SK-N-DZ (cell line): Measurements from ENCODE around the gene SSBP3.

Experiments
- DNase-seq: peaks from one replicate; pipeline ENCODE4 v3.0.0-alpha.2; 2015; ENCODE audit warnings: low spot score

SSBP3 gene

GRCh38 chr1:54372978-54373377, 33.2 kb downstream of the SSBP3 start:
- no peak for DNase-seq

- DNase-seq = no peak
Measured at GRCh38 chr1:54371942-54372275, 34.3 kb downstream of the SSBP3 start.

- no peak for DNase-seq
Measured at GRCh38 chr1:54371038-54371941, 34.9 kb downstream of the SSBP3 start.

- DNase-seq = no peak
Measured at GRCh38 chr1:54370287-54370989, 35.8 kb downstream of the SSBP3 start.

DNA sequence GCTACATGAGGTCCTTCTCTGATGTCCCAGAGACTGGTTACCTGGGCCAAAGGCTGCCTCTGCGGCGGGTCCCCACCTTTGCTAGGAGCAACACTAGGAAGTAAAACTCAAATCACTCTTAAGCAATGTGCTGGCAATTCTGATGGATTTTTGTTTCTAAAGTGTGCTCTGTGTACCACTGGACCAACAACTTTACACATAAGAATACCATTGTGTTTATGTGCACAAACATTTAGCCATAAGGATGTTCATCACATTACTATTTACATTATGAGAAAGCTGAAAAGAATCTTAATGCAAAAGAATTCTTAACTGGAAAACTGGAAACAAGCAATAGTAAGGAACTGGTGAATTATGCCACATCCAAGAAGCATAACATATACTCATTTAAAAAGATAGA, 38.6 kb downstream of the SSBP3 start:
- no peak for DNase-seq

DNA sequence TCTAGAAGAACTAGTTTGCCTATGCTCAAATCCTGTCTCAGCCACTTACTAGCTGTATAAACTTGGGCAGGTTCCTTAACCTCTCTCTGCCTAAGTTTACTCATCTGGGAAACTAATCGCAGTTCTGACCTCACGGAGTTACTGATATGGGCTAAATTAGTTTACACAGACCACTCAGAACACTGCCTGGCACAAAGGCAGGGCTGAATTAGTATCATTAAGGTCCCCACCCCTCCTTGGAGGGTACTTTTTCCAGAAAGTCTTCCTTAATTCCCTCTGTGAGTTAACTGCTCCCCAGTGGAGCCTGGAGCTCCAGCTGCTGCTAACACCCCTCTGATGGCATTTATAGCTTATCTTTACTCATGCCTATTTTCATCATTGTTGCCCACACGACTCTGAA, 40.3 kb downstream of the SSBP3 start:
- no peak for DNase-seq

- DNase-seq = no peak
Measured at GRCh38 chr1:54365398-54365797, 40.8 kb downstream of the SSBP3 start.

DNA sequence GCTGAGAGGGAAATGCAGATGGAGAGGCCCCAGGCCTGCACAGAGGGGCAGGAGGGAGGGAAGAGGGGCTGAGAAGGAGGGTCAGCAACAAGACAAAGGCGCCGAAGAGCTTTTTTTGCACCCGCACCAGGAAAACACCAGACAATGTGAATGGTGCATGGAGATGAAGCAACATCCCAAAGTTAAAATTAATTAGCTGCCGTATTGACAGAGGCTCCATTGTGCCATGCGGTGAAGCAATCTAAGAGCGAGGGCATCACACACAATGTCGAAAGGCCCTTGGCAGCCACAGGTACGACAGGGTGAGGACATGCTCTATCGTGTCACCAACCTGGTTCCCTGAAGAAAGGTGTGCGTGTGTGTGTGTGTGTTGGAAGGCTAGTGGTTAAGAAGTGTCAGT, 41.2 kb downstream of the SSBP3 start:
- no peak for DNase-seq

DNA sequence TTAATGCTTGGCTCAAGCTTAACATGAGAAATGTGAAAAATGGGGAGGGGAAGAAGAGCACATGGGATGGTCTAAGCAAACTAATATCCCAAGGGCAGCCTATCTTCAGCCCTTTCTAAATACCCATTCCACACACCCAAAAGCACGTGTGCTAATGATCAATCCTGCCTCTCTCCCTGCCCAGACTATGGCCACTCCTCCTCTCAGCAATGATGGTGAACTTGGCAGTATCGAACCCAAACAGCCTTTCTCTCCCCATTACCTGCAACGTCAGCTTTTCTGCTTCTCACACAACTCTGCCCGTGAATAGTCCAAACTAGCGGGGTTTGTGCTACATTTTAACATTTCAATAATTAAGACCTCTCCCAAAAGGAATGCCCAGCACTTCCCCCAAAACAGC, 41.6 kb downstream of the SSBP3 start:
- DNase-seq = no peak

DNA sequence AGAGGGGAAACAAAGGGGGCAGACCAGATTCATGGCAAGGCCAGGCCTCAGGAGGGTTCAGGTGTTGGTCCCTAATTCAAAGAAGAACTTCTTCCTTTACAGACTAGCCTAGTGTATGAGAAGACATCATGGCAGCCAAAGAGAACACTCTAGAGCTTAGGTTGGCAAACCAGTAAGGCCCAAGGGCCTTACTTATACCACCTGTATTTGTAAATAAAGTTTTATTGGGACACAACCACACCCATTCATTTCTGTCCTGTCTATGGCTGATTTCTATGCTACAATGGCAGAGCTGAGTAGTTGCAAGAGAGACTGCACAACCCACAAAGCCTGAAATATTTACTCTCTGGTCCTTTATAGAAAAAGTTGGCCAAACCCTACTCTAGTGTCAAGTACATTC, 42.3 kb downstream of the SSBP3 start:
- DNase-seq = no peak

GRCh38 chr1:54362881-54363340, 43.3 kb downstream of the SSBP3 start:
- DNase-seq = no peak

GRCh38 chr1:54361342-54361741, 44.9 kb downstream of the SSBP3 start:
- DNase-seq = no peak

- DNase-seq = no peak
Measured at GRCh38 chr1:54360165-54361005, 45.8 kb downstream of the SSBP3 start.

DNA sequence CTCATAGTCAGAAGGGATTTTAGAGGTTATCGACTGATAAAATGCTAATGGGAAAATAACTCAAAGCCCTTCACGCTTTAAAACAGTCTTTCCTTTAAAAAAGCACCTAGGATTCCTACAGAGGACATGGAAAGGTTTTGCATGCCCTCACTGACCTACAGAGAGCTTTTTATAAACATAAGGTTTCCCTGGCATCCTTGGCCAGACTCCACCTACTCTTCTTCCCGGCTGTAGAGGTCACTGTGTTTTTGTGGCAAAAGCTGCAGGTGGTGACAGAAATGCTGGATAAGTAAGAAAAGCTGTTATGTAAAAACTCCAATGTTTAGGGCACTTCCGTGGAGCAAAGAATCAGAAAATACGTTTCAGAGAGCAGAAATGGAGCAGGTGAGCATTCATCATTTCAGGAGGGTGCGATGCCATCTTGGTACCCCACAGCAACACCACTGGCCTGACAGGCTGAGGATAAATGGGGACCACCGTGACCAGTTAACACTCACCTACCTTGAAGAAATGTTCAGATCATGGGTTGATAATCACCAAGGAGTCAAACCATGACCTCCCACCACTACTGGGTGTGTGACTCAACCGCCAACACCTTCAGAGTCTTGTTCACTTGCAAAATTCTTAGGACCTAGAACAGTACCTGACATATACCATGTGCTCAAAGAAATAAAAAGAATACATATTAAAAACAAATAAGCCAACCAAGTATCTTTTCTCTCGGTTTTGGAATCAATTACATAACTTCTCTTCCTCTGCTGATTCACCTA, 46.6 kb downstream of the SSBP3 start:
- no peak for DNase-seq

DNA sequence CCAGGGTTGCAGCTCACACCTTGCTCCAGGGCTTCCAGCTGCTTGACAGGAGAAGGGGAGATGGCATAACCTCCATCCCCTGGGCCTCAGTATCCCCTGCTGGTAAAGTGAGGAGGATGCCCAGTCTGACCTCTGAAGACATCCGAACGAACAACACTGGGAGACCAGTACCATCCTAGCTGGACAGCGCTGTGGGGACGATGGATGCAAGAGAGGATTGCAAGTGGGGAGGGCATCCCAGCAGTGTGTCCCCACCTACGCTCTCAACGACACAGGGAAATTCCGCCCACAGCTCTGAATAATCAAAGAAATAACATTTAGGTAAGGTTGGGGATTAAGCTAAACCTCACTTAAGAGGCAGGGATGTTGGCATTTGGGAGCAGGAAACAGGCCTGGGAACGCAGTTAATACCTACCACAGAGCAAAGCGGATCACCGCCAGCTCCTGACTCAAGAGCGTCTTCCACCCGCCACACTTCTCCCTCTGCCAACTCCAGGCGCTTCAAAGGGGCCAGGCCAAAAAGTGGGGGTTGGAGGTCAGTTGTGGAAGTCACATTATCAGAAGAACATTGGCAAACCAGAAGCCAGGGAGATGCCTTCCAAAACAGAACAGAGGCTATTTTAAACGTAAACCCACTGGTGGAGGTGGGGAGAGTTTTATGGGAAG, 47.6 kb downstream of the SSBP3 start:
- DNase-seq = no peak

DNA sequence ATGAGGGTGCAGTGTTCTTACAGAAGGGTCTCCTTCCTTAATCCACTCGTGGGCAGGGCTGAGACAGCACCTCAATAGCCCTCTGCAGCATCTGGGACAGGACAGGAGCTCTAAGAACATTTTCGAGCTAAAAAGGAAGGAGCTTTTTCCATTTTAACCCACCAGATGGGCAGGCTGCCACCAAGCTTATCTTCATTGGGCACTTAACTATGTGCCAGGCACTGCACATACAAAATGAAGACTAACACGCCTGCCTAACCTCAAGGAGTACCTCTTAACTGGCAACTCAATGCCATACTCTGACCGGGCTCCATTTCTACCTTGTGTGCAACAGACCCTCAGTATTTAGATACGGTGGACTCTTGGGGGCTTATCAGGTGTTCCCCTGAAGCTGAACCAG, 48.2 kb downstream of the SSBP3 start:
- no peak for DNase-seq

DNA sequence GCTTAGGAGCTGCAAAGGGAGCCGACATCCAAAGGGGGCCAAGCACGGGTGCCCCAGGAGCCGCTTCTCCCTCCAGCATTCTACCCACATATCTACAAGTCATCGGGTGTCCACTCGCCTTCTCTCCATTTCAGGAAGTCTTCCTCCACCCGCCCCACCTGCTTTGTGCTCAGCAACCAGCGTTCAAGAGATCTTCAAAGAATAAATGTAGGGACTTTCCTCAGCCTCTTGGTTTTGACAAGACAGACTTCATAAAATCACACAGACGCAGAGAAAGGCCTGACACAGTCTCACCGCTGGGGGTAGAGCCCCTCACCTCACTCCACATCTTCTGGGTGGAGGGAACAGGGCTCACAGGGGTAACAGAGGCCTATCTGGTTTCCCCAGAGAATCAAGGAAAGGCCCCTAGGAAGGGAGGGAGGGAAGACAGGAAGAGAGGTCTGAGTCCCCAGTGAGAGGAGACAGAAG, 49.5 kb downstream of the SSBP3 start:
- DNase-seq = no peak

GRCh38 chr1:54355931-54356679, 50.1 kb downstream of the SSBP3 start:
- DNase-seq = peak; percentile 75

DNA sequence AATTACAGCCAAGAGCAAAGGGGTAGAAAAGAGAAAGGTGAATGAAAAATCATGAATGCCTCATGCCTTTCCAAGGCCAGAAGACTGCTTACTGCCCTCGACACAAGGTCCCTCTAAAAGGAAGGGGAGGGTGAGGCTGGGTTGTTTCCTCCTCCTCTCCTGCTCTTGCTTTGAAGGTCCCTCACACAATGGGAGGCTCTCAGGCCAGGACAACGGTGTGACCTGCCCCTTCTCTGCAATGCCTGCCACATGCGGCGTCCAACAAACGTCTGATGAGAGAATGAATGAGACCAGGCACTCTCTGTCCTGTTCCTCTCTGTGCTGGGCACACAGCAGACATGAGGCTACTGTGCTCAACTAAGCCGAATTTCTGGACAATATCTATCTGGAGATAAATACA, 51.3 kb downstream of the SSBP3 start:
- DNase-seq = no peak

- peak; percentile 73 for DNase-seq
Measured at GRCh38 chr1:54353959-54354358, 52.2 kb downstream of the SSBP3 start.
